Nasal cavity respiratory epithelium epithelial cell of viscerocranial mucosa (primary cell): Measurements from ENCODE around the gene MT1A. TPM values are rescaled to one million over a fixed set of nuclear protein-coding genes. Genes with fewer than 3 reads are reported as not detected.

ENCODE experiments used
- total RNA-seq: library from RNA; depleted of rRNA; stranded (reverse); fragments of >200 nt; gene quantifications from 2 replicates; pipeline ENCODE4 v1.2.3, GENCODE V29; 2014

Gene MT1A
- not detected in 2 replicates for total RNA-seq

DNA sequence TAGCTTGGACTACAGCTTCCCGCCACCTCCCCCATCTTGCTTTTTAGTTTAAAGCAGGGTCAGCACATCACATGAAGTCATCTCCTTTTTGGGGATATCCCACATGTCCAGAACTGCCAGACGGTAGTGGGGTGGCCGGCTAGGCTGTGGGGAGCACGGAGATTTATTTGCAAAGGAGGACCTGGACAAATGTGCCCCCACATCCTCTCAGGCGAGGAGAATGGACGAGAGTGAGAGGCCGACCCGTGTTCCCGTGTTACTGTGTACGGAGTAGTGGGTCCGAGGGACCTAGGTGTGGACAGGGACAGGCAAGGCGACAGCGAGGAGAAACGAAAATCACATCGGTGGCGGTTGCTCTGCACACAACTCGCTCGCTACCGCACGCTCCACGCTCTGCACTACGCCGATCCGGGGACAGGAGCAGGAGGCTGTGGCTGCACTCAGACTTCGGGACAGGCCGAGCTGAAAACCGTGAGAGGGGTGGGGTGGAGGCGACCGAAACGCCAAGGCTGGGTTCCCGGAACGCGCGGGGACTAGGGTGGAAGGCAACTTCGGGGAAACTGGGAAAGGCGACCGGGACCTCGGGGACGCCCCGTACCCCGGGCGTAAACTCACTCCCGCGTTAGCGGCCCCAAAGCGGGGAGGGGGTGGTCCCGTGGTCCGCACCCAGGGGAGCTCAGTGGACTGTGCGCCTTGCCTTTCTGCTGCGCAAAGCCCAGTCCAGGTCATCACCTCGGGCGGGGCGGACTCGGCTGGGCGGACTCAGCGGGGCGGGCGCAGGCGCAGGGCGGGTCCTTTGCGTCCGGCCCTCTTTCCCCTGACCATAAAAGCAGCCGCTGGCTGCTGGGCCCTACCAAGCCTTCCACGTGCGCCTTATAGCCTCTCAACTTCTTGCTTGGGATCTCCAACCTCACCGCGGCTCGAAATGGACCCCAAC, at the start of gene MT1A:
TSS of gene MT1A (plus strand) at position 853 of the 937 bp plus-strand sequence. CDS start at position 926, 73 bp downstream.

DNA sequence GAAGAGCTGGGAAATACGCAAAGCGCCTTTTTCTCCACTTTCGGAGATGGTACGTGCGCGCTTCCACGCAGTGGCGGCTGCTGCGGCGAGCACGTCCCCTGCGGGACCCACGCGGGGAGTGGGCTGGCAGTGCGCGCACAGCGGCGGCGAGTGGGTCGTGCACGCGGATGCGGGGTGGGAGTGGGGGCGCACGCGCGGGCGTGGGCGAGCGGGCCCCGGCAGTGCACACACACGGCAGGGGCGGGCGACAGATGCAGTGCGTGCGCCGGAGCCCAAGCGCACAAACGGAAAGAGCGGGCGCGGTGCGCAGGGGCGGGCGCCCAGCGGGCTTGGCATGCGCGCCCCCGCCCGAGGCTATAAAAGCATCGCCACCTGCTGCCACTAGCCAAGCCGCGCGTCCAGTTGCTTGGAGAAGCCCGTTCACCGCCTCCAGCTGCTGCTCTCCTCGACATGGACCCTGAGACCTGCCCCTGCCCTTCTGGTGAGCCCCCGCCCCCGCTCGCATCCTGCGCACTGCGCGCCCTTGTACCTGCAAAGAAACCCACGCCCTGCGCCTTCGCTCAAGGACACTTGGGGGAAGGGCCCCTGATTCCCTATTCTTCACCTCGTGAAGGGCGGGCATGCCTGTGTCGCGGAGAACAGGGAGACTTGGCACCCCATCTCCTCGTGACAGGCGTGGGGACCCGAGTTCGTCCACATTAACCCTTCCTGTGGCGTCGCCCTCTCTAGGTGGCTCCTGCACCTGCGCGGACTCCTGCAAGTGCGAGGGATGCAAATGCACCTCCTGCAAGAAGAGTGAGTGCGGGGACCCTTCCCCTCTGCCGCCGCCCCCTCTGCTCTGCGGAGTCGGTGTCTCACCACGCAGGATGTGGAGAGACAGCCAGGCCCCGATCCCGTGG, 49.1 kb upstream of the MT1A start, which contains the start of gene MT3:
TSS of gene MT3 (plus strand) at position 388 of the 899 bp plus-strand sequence. CDS start at position 451, 63 bp downstream.

DNA sequence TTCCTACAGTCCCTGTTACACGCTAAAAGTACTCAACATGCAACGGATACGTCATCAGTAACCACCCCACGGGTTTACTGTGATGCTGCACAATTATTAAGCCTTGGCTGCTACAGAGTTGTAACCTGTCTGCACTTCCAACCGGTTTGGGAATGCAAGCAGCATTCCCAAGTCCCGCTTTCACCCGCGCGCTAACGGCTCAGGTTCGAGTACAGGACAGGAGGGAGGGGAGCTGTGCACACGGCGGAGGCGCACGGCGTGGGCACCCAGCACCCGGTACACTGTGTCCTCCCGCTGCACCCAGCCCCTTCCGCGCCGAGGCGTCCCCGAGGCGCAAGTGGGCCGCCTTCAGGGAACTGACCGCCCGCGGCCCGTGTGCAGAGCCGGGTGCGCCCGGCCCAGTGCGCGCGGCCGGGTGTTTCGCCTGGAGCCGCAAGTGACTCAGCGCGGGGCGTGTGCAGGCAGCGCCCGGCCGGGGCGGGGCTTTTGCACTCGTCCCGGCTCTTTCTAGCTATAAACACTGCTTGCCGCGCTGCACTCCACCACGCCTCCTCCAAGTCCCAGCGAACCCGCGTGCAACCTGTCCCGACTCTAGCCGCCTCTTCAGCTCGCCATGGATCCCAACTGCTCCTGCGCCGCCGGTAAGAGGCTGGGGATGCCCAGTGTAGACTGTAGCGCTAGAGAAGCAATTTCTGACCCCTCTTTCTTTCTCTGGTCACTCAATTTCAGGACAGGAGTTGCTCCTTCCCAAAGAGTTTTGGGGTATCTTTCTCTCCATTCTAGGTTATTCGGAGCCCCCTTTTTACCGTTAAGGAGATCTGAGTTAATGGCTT, 30.2 kb upstream of the MT1A start, which contains the start of gene MT2A:
TSS of gene MT2A (plus strand) at position 542 of the 833 bp plus-strand sequence. CDS start at position 614, 72 bp downstream.

DNA sequence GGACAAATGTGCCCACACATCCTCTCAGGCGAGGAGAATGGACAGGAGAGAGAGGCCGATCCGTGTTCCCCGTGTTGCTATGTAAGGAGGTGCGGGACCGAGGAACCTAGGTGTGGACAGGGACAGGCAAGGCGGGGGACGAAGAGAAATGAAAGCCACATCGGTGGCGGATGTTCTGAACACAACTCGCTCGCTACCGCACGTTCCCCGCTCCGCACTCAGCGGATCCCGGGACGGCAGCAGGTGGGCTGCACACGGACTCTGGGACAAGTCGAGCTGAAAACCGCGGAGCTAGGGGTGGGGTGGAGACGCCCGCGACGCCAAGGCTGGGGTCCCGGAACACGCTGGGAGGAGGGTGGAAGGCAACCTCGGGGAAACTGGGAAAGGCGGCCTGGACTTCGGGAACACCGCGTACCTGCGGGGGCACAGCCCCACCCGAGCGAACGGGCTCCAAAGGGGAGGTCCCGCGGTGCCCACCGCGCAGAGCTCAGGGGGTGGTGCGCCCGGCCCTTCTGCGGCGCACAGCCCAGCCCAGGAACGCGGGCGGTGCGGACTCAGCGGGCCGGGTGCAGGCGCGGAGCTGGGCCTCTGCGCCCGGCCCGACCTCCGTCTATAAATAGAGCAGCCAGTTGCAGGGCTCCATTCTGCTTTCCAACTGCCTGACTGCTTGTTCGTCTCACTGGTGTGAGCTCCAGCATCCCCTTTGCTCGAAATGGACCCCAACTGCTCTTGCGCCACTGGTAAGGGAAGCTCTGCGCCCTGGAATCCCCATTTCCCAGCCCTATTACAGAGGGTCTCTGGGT, 13.1 kb upstream of the MT1A start, which contains the start of gene MT1E:
TSS of gene MT1E (plus strand) at position 642 of the 803 bp plus-strand sequence. CDS start at position 713, 71 bp downstream.

GRCh38 chr16:56632156-56632847, 6.2 kb upstream of the MT1A start, which contains the start of gene MT1M:
Gene MT1M, plus strand, starts transcription at chr16:56632659. Its CDS starts 73 bp downstream, at chr16:56632732.

GRCh38 chr16:56651586-56651985, 13.1 kb downstream of the MT1A start, which contains the start of gene MT1B:
Gene MT1B, plus strand, starts transcription at chr16:56651886. Its CDS starts 68 bp downstream, at chr16:56651954.

DNA sequence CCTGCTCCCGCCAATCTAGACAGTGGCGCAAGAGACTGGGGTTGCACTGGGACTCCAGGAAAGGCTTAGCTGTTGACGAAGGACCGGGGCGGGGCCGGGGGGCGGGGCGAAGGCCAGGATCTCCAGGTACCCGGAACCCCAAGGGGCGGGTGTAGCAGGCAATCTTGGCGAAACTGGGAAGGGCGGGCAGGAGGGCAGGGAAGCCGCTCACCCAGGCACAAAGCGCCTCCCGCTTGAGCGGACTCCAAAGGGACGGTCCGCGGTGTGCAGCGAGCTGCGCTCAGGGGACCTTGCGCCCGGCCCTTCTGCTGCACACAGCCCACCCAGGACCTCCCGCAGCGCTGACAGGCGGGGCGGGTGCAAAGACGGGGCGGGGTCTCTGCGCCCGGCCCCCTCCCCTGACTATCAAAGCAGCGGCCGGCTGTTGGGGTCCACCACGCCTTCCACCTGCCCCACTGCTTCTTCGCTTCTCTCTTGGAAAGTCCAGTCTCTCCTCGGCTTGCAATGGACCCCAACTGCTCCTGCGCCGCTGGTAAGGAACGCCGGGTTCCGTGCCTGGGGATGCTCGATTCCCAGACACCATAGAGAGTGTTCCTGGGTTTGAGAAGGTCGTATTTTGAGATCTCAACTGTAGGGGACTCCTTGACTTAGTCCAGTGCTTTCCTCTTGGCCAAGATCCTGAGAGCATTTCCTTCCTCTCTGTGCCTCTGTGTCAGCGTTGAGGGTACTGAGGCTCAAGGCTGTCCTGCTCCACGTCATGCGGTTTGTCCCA, 19.3 kb downstream of the MT1A start, which contains the start of gene MT1F:
TSS of gene MT1F (plus strand) at position 405 of the 772 bp plus-strand sequence. CDS start at position 505, 100 bp downstream.

GRCh38 chr16:56667581-56668571, 29.4 kb downstream of the MT1A start, which contains the start of gene MT1G:
Gene MT1G, minus strand, starts transcription at chr16:56668065. Its CDS starts 72 bp downstream, at chr16:56667993.

DNA sequence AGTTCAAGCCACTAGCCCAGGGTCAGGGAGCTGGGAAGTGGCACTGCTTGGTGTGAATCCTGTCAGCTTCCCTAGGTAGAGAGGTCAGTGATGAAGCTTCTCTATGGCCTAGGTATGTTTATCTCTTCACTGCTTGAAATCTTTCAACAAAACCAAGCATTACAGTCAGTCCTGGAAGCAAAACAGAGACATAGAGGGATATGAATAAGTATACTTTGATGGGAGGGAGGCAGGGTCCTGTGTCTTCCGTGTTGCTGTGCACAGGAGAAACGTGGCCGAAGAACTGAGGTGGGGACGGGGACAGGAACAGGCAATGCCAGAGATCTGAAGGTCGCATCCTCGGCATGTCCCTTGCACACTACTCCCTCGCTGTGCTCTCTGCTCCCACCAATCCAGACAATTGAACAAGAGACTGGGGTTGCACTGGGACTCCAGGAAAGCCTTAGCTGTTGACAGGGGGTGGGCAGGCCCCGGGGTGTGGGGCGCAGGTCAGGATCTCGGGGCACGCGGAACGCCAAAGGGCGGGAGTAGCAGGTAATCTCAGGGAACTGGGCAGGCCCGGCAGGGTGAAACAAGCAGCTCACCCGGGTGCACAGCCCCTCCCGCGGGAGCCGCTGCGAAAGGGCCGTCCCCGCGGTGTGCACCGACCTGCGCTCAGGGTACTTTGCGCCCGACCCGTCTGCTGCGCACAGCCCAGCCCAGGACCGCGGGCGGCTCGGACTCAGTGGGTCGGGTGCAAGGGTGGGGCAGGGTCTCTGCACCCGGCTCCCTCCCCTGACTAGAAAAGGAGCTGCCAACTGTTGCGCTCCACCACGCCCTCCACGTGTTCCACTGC, 30.8 kb downstream of the MT1A start, which contains the start of gene MT1H:
TSS of gene MT1H (plus strand) at position 810 of the 835 bp plus-strand sequence. CDS start 71 bp downstream, outside the sequence.

GRCh38 chr16:56681939-56682702, 43.7 kb downstream of the MT1A start, which contains the start of gene MT1X:
Gene MT1X, plus strand, starts transcription at chr16:56682470. Its CDS starts 71 bp downstream, at chr16:56682541.

Other genes starting within 250 kb of the MT1A start
- 235 and 267 TPM in 2 replicates for gene AMFR, start 213.1 kb upstream of the MT1A start, total RNA-seq
- 39.6 and 59.7 TPM in 2 replicates for gene NUDT21, start 187.3 kb upstream of the MT1A start, total RNA-seq
- gene OGFOD1, start 187.1 kb upstream of the MT1A start, total RNA-seq = 63.6 and 156 TPM in 2 replicates
- gene BBS2, start 118.6 kb upstream of the MT1A start, total RNA-seq = 57.6 and 62.5 TPM in 2 replicates
- not detected in 2 replicates for gene MT4, start 73.6 kb upstream of the MT1A start, total RNA-seq
- gene MT3, start 49.1 kb upstream of the MT1A start, total RNA-seq = not detected in 2 replicates
- gene MT2A, start 30.1 kb upstream of the MT1A start, total RNA-seq = 15.4 and 173 TPM in 2 replicates
- 74.2 and 274 TPM in 2 replicates for gene MT1E, start 12.9 kb upstream of the MT1A start, total RNA-seq
- 0.34 and 0.57 TPM in 2 replicates for gene MT1M, start 6.0 kb upstream of the MT1A start, total RNA-seq
- not detected in 2 replicates for gene MT1B, start 13.2 kb downstream of the MT1A start, total RNA-seq
- 1.4 and 4.3 TPM in 2 replicates for gene MT1F, start 19.3 kb downstream of the MT1A start, total RNA-seq
- gene MT1G, start 29.4 kb downstream of the MT1A start, total RNA-seq = 0.68 and 3.3 TPM in 2 replicates
- not detected in 2 replicates for gene MT1H, start 31.1 kb downstream of the MT1A start, total RNA-seq
- gene MT1X, start 43.8 kb downstream of the MT1A start, total RNA-seq = 103 and 1,248 TPM in 2 replicates
- 55.5 and 57.1 TPM in 2 replicates for gene NUP93, start 91.5 kb downstream of the MT1A start, total RNA-seq
- not detected in 2 replicates for gene SLC12A3, start 226.5 kb downstream of the MT1A start, total RNA-seq